Tibial artery (tissue), 4 donors: ENCODE data around the gene CD1D.
A peak's percentile ranks its signal among the peaks of the same experiment; 100 is the strongest.
"Not testable (repeated sequence)": the region's sequence is repeated elsewhere in the genome, so short reads cannot be mapped to it uniquely, and the experiment has no call there.

Source experiments
- DNase-seq, 2 donors: peaks; one replicate each; pipeline ENCODE4 v3.0.0-alpha.2; 2019
- H3K27ac ChIP-seq, 2 donors: fragments of 200-600 bp; sonication (generic) in 1 of 2; 1 replicate in 1 of 2; 2 replicates in 1 of 2; pipeline ENCODE4 v1.5.1; 2018 to 2019; ENCODE audit warnings: mild to moderate bottlenecking in 1 of 2
- H3K27me3 ChIP-seq, 2 donors: fragments of 200-600 bp; sonication (generic) in 1 of 2; one replicate each; pipeline versions ENCODE4 v1.5.1 to v1.6.0; 2016 to 2019
- H3K36me3 ChIP-seq, 3 donors: fragments of 200-600 bp; sonication (generic) in 2 of 3; one replicate each; pipeline ENCODE4 v1.5.1; 2016 to 2019; ENCODE audit warnings: mild to moderate bottlenecking in 2 of 3
- H3K4me1 ChIP-seq, 4 donors: fragments of 200-600 bp; sonication (generic) in 2 of 4; 1 replicate in 3 of 4; 2 replicates in 1 of 4; pipeline ENCODE4 v1.5.1; 2016 to 2019
- H3K4me3 ChIP-seq, 2 donors: fragments of 200-600 bp; sonication (generic) in 1 of 2; 1 replicate in 1 of 2; 2 replicates in 1 of 2; pipeline ENCODE4 v1.5.1; 2018 to 2019; ENCODE audit warnings: mild to moderate bottlenecking in 2 of 2
- H3K9me3 ChIP-seq, 3 donors: fragments of 200-600 bp; sonication (generic) in 1 of 3; one replicate each; pipeline ENCODE4 v1.5.1; 2016 to 2019
- intact Hi-C: fragments of 100-400 bp; cut with DNase I; formaldehyde crosslinking; loops from one replicate; pipeline ENCODE4 v1.15.0; 2023; ENCODE audit warnings: low total_unique reads
- TF ChIP-seq, protein P1 (sequence below), 2 experiments: fragments of 200-600 bp in 1 of 2; fragments of 450-650 bp in 1 of 2; IDR thresholded peaks; one replicate each; pipeline ENCODE4 v1.5.1; 2017 to 2019; ENCODE audit warnings: antibody characterized with exemption in 2 of 2, mild to moderate bottlenecking in 1 of 2, moderate library complexity in 1 of 2

Gene CD1D

GRCh38 chr1:158176399-158176798 lies 4.3 kb upstream of the CD1D start:
- DNase-seq, result no peak
- no peak overlapping the region for H3K4me3 ChIP-seq
- no peaks in the 10 kb centered on the region for H3K9me3 ChIP-seq
- no peaks in the 10 kb centered on the region for H3K36me3 ChIP-seq
- no peak overlapping the region for H3K27ac ChIP-seq
- H3K27me3 ChIP-seq, result peaks cover 0 to 6% of the 10 kb centered on the region in 2 donors
- TF ChIP-seq, protein P1, sequence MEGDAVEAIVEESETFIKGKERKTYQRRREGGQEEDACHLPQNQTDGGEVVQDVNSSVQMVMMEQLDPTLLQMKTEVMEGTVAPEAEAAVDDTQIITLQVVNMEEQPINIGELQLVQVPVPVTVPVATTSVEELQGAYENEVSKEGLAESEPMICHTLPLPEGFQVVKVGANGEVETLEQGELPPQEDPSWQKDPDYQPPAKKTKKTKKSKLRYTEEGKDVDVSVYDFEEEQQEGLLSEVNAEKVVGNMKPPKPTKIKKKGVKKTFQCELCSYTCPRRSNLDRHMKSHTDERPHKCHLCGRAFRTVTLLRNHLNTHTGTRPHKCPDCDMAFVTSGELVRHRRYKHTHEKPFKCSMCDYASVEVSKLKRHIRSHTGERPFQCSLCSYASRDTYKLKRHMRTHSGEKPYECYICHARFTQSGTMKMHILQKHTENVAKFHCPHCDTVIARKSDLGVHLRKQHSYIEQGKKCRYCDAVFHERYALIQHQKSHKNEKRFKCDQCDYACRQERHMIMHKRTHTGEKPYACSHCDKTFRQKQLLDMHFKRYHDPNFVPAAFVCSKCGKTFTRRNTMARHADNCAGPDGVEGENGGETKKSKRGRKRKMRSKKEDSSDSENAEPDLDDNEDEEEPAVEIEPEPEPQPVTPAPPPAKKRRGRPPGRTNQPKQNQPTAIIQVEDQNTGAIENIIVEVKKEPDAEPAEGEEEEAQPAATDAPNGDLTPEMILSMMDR (IDR thresholded peaks at IDR 0.05), result no peak
- peaks cover 0 to 16% (median 2%) of the 10 kb centered on the region in 4 donors for H3K4me1 ChIP-seq
- intact Hi-C loops, result no loop called here

- peak overlapping the region; percentile 56 to 57 for H3K4me3 ChIP-seq
- H3K27me3 ChIP-seq, intact Hi-C loops, DNase-seq, H3K36me3 ChIP-seq, H3K9me3 ChIP-seq: not testable (repeated sequence)
- peak overlapping the region; percentile 38 to 60 for H3K27ac ChIP-seq
- H3K4me1 ChIP-seq, result peaks cover 0 to 19% (median 6%) of the 10 kb centered on the region in 4 donors
Observed at GRCh38 chr1:158176849-158177699, 3.6 kb upstream of the CD1D start.

GRCh38 chr1:158177700-158178450 lies 2.8 kb upstream of the CD1D start:
- Histone ChIP-seq H3K9me3 (no peaks in the 10 kb centered on the region), H3K27ac (peak overlapping the region; percentile 38 to 60), H3K36me3 (no peaks in the 10 kb centered on the region), H3K4me3 (peak overlapping the region; percentile 56 to 57), H3K27me3 (peaks cover 0 to 10% of the 10 kb centered on the region in 2 donors), H3K4me1 (peaks cover 0 to 19% (median 6%) of the 10 kb centered on the region in 4 donors)
- TF ChIP-seq, protein P1 (IDR thresholded peaks at IDR 0.05), result peak in 1 of 2 experiments; percentile 7
- intact Hi-C loops, result no loop called here
- DNase-seq, result peak; percentile 89 to 94

- Histone ChIP-seq H3K27me3 (peaks cover 0 to 21% of the 10 kb centered on the region in 2 donors), H3K4me1 (peaks cover 0 to 19% (median 6%) of the 10 kb centered on the region in 4 donors), H3K4me3 (no peak overlapping the region), H3K27ac (no peak overlapping the region), H3K9me3 (no peaks in the 10 kb centered on the region), H3K36me3 (no peaks in the 10 kb centered on the region)
- TF ChIP-seq, protein P1 (IDR thresholded peaks at IDR 0.05), result no peak
- intact Hi-C loops, result no loop called here
- no peak for DNase-seq
Observed at GRCh38 chr1:158179301-158180041, 1.2 kb upstream of the CD1D start.

DNA sequence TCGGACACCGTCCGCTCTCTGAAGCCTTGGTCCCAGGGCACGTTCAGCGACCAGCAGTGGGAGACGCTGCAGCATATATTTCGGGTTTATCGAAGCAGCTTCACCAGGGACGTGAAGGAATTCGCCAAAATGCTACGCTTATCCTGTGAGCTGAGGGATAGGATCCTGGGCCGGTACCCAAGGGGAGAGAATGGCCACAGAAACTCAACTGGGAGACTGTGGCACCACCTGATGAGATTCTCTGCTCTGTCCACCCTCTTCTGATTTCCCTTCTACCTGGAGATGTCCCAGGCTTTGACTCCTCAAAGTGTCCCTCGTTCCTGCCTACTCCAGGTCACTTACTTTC lies 855 bp downstream of the CD1D start:
- no peaks in the 10 kb centered on the region for H3K36me3 ChIP-seq
- no peak overlapping the region for H3K27ac ChIP-seq
- TF ChIP-seq, protein P1 (IDR thresholded peaks at IDR 0.05), result no peak
- H3K27me3 ChIP-seq, result peaks cover 0 to 21% of the 10 kb centered on the region in 2 donors
- no peak for DNase-seq
- H3K4me3 ChIP-seq, result peak overlapping the region; percentile 47 to 58
- no peaks in the 10 kb centered on the region for H3K9me3 ChIP-seq
- H3K4me1 ChIP-seq, result peaks cover 0 to 19% (median 6%) of the 10 kb centered on the region in 4 donors
- intact Hi-C loops, result no loop called here
